OCI-LY7 (cell line): Measurements from ENCODE around the gene RNF213. TPM values are rescaled to one million over a fixed set of nuclear protein-coding genes. Genes with fewer than 3 reads are reported as not detected.

ENCODE experiments used
- BruUV-seq: library from RNA; stranded (reverse); fragments of 400-500 nt; replicated peaks from 2 replicates; lab custom pipeline; 2021; lab: Mats Ljungman, UMichigan
- CTCF ChIA-PET: fragments of 300-600 bp; sonication (Branson Sonifier 250); formaldehyde crosslinking; loops from one replicate; lab custom pipeline; 2022; ENCODE audit warnings: antibody characterized with exemption; ENCODE audit not compliant: unreplicated experiment; lab: Charles Lee
- POLR2A ChIA-PET: fragments of 300-600 bp; sonication (Branson Sonifier 250); formaldehyde crosslinking; loops from one replicate; lab custom pipeline; 2022; ENCODE audit warnings: antibody characterized with exemption; lab: Charles Lee
- DNase-seq: peaks from one replicate; pipeline ENCODE4 v3.0.0-alpha.2; 2015; ENCODE audit warnings: low spot score
- H2AFZ ChIP-seq: fragments of 200-600 bp; sonication (generic), shearing (Covaris generic); 2 replicates; pipeline ENCODE4 v1.6.1; 2014; ENCODE audit warnings: mild to moderate bottlenecking, antibody characterized with exemption, low read length, moderate library complexity
- H3K27ac ChIP-seq: fragments of 200-600 bp; sonication (generic); 2 replicates; pipeline ENCODE4 v1.5.1; 2014; ENCODE audit warnings: mixed run types, low read depth, mild to moderate bottlenecking, moderate library complexity, low read length, inconsistent platforms; ENCODE audit not compliant: poor library complexity, severe bottlenecking
- H3K36me3 ChIP-seq: fragments of 200-600 bp; sonication (generic); 2 replicates; pipeline ENCODE4 v1.6.1; 2014; ENCODE audit warnings: mild to moderate bottlenecking, antibody characterized with exemption, low read length, moderate library complexity, mixed read lengths; ENCODE audit not compliant: insufficient read depth
- H3K4me1 ChIP-seq: fragments of 200-600 bp; sonication (generic); 2 replicates; pipeline ENCODE4 v1.5.1; 2014; ENCODE audit warnings: mild to moderate bottlenecking, low read length; ENCODE audit not compliant: insufficient read depth, poor library complexity, severe bottlenecking
- H3K4me2 ChIP-seq: fragments of 200-600 bp; sonication (generic); 2 replicates; pipeline ENCODE4 v1.6.1; 2014; ENCODE audit warnings: mild to moderate bottlenecking, low read length
- H3K4me3 ChIP-seq: fragments of 200-600 bp; sonication (generic); 2 replicates; pipeline ENCODE4 v1.5.1; 2014; ENCODE audit warnings: mild to moderate bottlenecking, low read depth, low read length; ENCODE audit not compliant: poor library complexity, severe bottlenecking
- H3K79me2 ChIP-seq: fragments of 200-600 bp; sonication (generic); 2 replicates; pipeline ENCODE4 v1.6.1; 2016; ENCODE audit warnings: low read depth, mild to moderate bottlenecking, low read length, moderate library complexity, mixed read lengths; ENCODE audit not compliant: insufficient read depth
- H3K9me2 ChIP-seq: fragments of 200-600 bp; sonication (generic); 2 replicates; pipeline ENCODE4 v1.6.1; 2016; ENCODE audit warnings: mild to moderate bottlenecking, low read length, mixed read lengths; ENCODE audit not compliant: insufficient read depth
- H3K9me3 ChIP-seq: fragments of 200-600 bp; sonication (generic); 2 replicates; pipeline ENCODE4 v1.6.1; 2014; ENCODE audit warnings: mild to moderate bottlenecking, mixed run types, low read length, mixed read lengths
- H4K20me1 ChIP-seq: fragments of 200-600 bp; sonication (generic); 2 replicates; pipeline ENCODE4 v1.6.1; 2014; ENCODE audit warnings: mild to moderate bottlenecking, antibody characterized with exemption, low read length, moderate library complexity, mixed read lengths; ENCODE audit not compliant: insufficient read depth
- EZH2phosphoT487 ChIP-seq: fragments of 200-600 bp; sonication (generic); IDR thresholded peaks from 2 replicates; pipeline ENCODE4 v1.6.1; 2018; ENCODE audit warnings: low read depth, borderline replicate concordance, mild to moderate bottlenecking, mixed run types, antibody characterized with exemption, low read length, moderate library complexity, mixed read lengths
- intact Hi-C: fragments of 100-400 bp; cut with micrococcal nuclease; formaldehyde crosslinking; loops from one replicate; pipeline ENCODE4 v1.10.0; 2022; ENCODE audit not compliant: unreplicated experiment
- total RNA-seq, 2 experiments: library from RNA; depleted of rRNA in 1 of 2; stranded (reverse); fragments of >200 nt in 1 of 2; shearing (Covaris generic) in 1 of 2; gene quantifications; 2 replicates each; pipeline ENCODE4 v1.2.3, GENCODE V29; 2014 to 2022
- TF ChIP-seq, protein P1 (sequence below): fragments of 200-600 bp; sonication (generic); conservative IDR thresholded peaks from 2 replicates; pipeline ENCODE4 v1.5.1; 2014; ENCODE audit warnings: mild to moderate bottlenecking, antibody characterized with exemption, low read length, moderate library complexity, mixed read lengths

RNF213 gene
- total RNA-seq, 2 experiments from 2014 or later, result 58.8 to 68.6 TPM

DNA sequence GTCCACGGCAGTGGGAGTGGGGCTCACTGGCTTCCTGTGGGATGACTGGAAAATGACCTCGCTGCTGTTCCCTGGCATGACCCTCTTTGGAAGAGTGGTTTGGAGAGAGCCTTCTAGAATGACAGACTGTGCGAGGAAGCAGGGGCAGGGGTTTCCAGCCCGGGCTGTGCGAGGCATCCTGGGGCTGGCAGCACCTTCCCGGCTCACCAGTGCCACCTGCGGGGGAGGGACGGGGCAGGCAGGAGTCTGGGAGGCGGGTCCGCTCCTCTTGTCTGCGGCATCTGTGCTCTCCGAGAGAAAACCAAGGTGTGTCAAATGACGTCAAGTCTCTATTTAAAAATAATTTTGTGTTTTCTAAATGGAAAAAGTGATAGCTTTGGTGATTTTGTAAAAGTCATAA is 7.8 kb upstream of the RNF213 start:
- H3K79me2 ChIP-seq, result no peaks in the 10 kb centered on the region
- H3K4me2 ChIP-seq, result no peak overlapping the region
- CTCF ChIA-PET, result no interaction called here
- intact Hi-C loops, result loop anchor here (1.0 to 2.0 kb wide), 3 partner anchors 57 to 171 kb away; partner anchors contain the start of gene GAA
- BruUV-seq, result no TSS peak
- no peaks in the 10 kb centered on the region for H3K9me2 ChIP-seq
- H4K20me1 ChIP-seq, result no peaks in the 10 kb centered on the region
- H2AFZ ChIP-seq, result no peak overlapping the region
- H3K36me3 ChIP-seq, result no peaks in the 10 kb centered on the region
- TF ChIP-seq, protein P1, sequence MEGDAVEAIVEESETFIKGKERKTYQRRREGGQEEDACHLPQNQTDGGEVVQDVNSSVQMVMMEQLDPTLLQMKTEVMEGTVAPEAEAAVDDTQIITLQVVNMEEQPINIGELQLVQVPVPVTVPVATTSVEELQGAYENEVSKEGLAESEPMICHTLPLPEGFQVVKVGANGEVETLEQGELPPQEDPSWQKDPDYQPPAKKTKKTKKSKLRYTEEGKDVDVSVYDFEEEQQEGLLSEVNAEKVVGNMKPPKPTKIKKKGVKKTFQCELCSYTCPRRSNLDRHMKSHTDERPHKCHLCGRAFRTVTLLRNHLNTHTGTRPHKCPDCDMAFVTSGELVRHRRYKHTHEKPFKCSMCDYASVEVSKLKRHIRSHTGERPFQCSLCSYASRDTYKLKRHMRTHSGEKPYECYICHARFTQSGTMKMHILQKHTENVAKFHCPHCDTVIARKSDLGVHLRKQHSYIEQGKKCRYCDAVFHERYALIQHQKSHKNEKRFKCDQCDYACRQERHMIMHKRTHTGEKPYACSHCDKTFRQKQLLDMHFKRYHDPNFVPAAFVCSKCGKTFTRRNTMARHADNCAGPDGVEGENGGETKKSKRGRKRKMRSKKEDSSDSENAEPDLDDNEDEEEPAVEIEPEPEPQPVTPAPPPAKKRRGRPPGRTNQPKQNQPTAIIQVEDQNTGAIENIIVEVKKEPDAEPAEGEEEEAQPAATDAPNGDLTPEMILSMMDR, result peak; percentile 96
- TF ChIP-seq EZH2phosphoT487, result no peak
- H3K4me3 ChIP-seq, result no peak overlapping the region
- no peak overlapping the region for H3K27ac ChIP-seq
- POLR2A ChIA-PET, result no interaction called here
- DNase-seq, result peak; percentile 84
- H3K4me1 ChIP-seq, result peaks cover 15% of the 10 kb centered on the region
- no peaks in the 10 kb centered on the region for H3K9me3 ChIP-seq

DNA sequence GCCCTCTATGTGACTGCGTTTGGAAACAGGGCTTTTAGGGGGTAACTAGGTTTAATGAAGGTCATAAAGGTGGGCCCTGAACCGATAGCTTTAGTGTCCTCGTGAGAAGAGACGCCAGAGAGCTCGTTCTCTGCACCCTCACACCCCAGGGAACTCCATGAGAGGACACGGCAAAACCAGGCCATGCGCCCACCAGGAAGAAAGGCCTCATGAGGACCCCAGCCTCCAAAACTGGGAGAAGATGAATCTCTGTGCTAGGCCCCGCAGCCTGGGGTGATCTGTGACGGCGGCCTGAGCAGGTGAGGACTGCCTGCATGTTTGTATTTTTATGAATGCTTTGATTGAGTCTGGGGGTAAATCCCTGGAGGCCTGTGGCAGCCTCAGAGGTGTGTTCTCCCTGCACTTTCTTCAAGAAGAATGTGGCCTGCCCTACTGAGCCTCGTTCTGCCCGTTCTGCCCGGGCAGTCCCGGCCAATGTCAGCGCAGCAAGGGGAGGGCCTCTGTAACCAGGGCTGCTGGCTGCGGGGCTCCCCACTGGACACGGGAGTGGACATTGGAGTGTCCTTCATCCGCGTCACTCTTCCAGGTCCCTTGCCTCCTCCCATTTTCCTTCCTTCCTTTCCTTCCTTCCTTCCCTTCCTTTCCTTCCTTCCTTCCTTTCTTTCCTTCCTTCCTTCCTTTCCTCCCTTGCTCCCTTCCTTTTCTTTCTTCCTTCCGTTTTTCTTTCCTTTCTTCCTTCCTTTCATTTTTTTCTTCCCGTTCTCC is 6.8 kb upstream of the RNF213 start:
- Histone ChIP-seq H4K20me1 (no peaks in the 10 kb centered on the region), H3K36me3 (no peaks in the 10 kb centered on the region), H3K9me2 (no peaks in the 10 kb centered on the region), H3K4me1 (peaks cover 24% of the 10 kb centered on the region), H3K79me2 (no peaks in the 10 kb centered on the region), H3K4me3 (no peak overlapping the region), H2AFZ (no peak overlapping the region), H3K27ac (no peak overlapping the region), H3K4me2 (no peak overlapping the region), H3K9me3 (no peaks in the 10 kb centered on the region)
- POLR2A ChIA-PET, result no interaction called here
- no TSS peak for BruUV-seq
- CTCF ChIA-PET, result no interaction called here
- no peak for DNase-seq
- intact Hi-C loops, result loop anchor here (1.0 to 2.0 kb wide), 3 partner anchors 58 to 172 kb away; partner anchors contain the start of gene GAA
- no peak for TF ChIP-seq EZH2phosphoT487
- TF ChIP-seq, protein P1, result no peak
